ENCODE measurements around the gene RIMS1. TPM values are rescaled to one million over a fixed set of nuclear protein-coding genes. Genes with fewer than 3 reads are reported as not detected.

Gene RIMS1
- total and polyA plus RNA-seq, 2 donors (not counting 1 experiment from before 2014, with no cell fraction given), result not detected

- ChIA-PET POLR2A (no interaction called here), CTCF (interaction anchor here (1.2 to 1.6 kb wide), 2 partner anchors 9 to 213 kb away, joined by 4 to 9 read pairs; no protein-coding TSS in a partner anchor)
- Mint-ChIP-seq H3K27me3 (peaks cover 3% of the 10 kb centered on the region), H3K27ac (no peak overlapping the region), H3K4me3 (no peak overlapping the region), H3K4me1 (peaks cover 2% of the 10 kb centered on the region), H3K9me3 (ENCODE audit: insufficient read depth) (no peaks in the 10 kb centered on the region)
- Histone ChIP-seq H3K9ac (ENCODE audit: low read length) (no peak overlapping the region), H3K9me3 (ENCODE audit: control extremely low read depth in 1 of 3, control insufficient read depth in 2 of 3, insufficient read depth in 1 of 3, low read length in 2 of 3) (no peaks in the 10 kb centered on the region), H3K4me1 (ENCODE audit: control insufficient read depth in 2 of 2, insufficient read depth in 2 of 2, low read length in 2 of 2) (no peaks in the 10 kb centered on the region), H3K4me3 (ENCODE audit: control extremely low read depth in 1 of 5, extremely low read depth in 1 of 5, insufficient read depth in 1 of 5, low read depth in 2 of 5, low read length in 4 of 5) (no peak overlapping the region), H3K4me2 (replicated peaks; ENCODE audit: low read depth, low read length, poor library complexity, severe bottlenecking) (no peak overlapping the region), H3K36me3 (replicated peaks in 1 of 2; ENCODE audit: control extremely low read depth in 1 of 2, control insufficient read depth in 1 of 2, extremely low read depth in 1 of 2, insufficient read depth in 2 of 2, low read length in 1 of 2) (no peaks in the 10 kb centered on the region), H4K20me1 (ENCODE audit: control insufficient read depth, insufficient read depth, low read length, poor library complexity, severe bottlenecking) (no peaks in the 10 kb centered on the region), H3K27ac (ENCODE audit: low read length in 2 of 2) (no peak overlapping the region), H3K79me2 (ENCODE audit: control insufficient read depth, insufficient read depth, low read length) (no peaks in the 10 kb centered on the region), H2AFZ (ENCODE audit: insufficient read depth, low read depth, low read length, poor library complexity, severe bottlenecking) (no peak overlapping the region), H3K27me3 (replicated peaks in 1 of 4; ENCODE audit: control extremely low read depth in 1 of 4, control insufficient read depth in 3 of 4, insufficient read depth in 4 of 4, low read length in 3 of 4) (peaks cover 0 to 3% (median 0%) of the 10 kb centered on the region in 4 experiments)
- DNase-seq (no peak), ATAC-seq (ENCODE audit: low read depth) (no peak)
- TF ChIP-seq EZH2 (IDR thresholded peaks at IDR 0.05; ENCODE audit: borderline replicate concordance, insufficient read depth, low read depth, low read length, poor library complexity, severe bottlenecking), result no peak
- TF ChIP-seq CTCF (IDR thresholded peaks at IDR 0.05), result no peak
- WGBS (ENCODE audit: insufficient coverage), result no CpG with 5 or more reads among the region's 2 CpGs
- intact Hi-C loops (cut with micrococcal nuclease), result no loop called here
Measured at GRCh38 chr6:72403413-72403812, 517.1 kb downstream of the RIMS1 start.

- H3K4me2 ChIP-seq (replicated peaks; ENCODE audit: low read depth, low read length, poor library complexity, severe bottlenecking), result no peak overlapping the region
- Mint-ChIP-seq H3K4me1 (no peaks in the 10 kb centered on the region), H3K27me3 (peaks cover 3% of the 10 kb centered on the region), H3K4me3 (no peak overlapping the region), H3K9me3 (ENCODE audit: insufficient read depth) (no peaks in the 10 kb centered on the region), H3K27ac (no peak overlapping the region)
- intact Hi-C loops (cut with micrococcal nuclease), result no loop called here
- no peaks in the 10 kb centered on the region for H3K79me2 ChIP-seq (ENCODE audit: control insufficient read depth, insufficient read depth, low read length)
- ChIA-PET CTCF (no interaction called here), POLR2A (no interaction called here)
- H3K27ac ChIP-seq (ENCODE audit: low read length in 2 of 2), result no peak overlapping the region
- no peaks in the 10 kb centered on the region for H4K20me1 ChIP-seq (ENCODE audit: control insufficient read depth, insufficient read depth, low read length, poor library complexity, severe bottlenecking)
- H3K4me1 ChIP-seq (ENCODE audit: control insufficient read depth in 2 of 2, insufficient read depth in 2 of 2, low read length in 2 of 2), result no peaks in the 10 kb centered on the region
- no peaks in the 10 kb centered on the region for H3K9me3 ChIP-seq (ENCODE audit: control extremely low read depth in 1 of 3, control insufficient read depth in 2 of 3, insufficient read depth in 1 of 3, low read length in 2 of 3)
- ATAC-seq (ENCODE audit: low read depth), result no peak
- no peak overlapping the region for H3K9ac ChIP-seq (ENCODE audit: low read length)
- H2AFZ ChIP-seq (ENCODE audit: insufficient read depth, low read depth, low read length, poor library complexity, severe bottlenecking), result peak overlapping the region; percentile 37
- peaks cover 0 to 3% (median 0%) of the 10 kb centered on the region in 4 experiments for H3K27me3 ChIP-seq (replicated peaks in 1 of 4; ENCODE audit: control extremely low read depth in 1 of 4, control insufficient read depth in 3 of 4, insufficient read depth in 4 of 4, low read length in 3 of 4)
- 25% methylated on average over 1 of the region's 2 CpGs for WGBS (ENCODE audit: insufficient coverage)
- no peak overlapping the region for H3K4me3 ChIP-seq (ENCODE audit: control extremely low read depth in 1 of 5, extremely low read depth in 1 of 5, insufficient read depth in 1 of 5, low read depth in 2 of 5, low read length in 4 of 5)
- DNase-seq, result no peak
- H3K36me3 ChIP-seq (replicated peaks in 1 of 2; ENCODE audit: control extremely low read depth in 1 of 2, control insufficient read depth in 1 of 2, extremely low read depth in 1 of 2, insufficient read depth in 2 of 2, low read length in 1 of 2), result no peaks in the 10 kb centered on the region
- TF ChIP-seq CTCF (IDR thresholded peaks at IDR 0.05) (no peak), EZH2 (IDR thresholded peaks at IDR 0.05; ENCODE audit: borderline replicate concordance, insufficient read depth, low read depth, low read length, poor library complexity, severe bottlenecking) (no peak)
Measured at GRCh38 chr6:72406517-72406916, 520.2 kb downstream of the RIMS1 start.

All from B cell (primary cell).